ENCODE results near the gene LRP1B.

- no peak for TF ChIP-seq PATZ1 (CRISPR knock-in tag; IDR thresholded peaks at IDR 0.05; ENCODE audit: borderline replicate concordance)
- TF ChIP-seq ZFP30 (CRISPR knock-in tag; IDR thresholded peaks at IDR 0.05): no peak
- no peak for TF ChIP-seq ZC3H10 (CRISPR knock-in tag; IDR thresholded peaks at IDR 0.05)
- TF ChIP-seq ARNTL (CRISPR knock-in tag; IDR thresholded peaks at IDR 0.05; ENCODE audit: borderline replicate concordance, low read depth): no peak
- TF ChIP-seq RARB (CRISPR knock-in tag; IDR thresholded peaks at IDR 0.05): no peak
- TF ChIP-seq PPARA (CRISPR knock-in tag; IDR thresholded peaks at IDR 0.05; ENCODE audit: borderline replicate concordance): no peak
Observed at GRCh38 chr2:141660232-141660631, 470.6 kb downstream of the LRP1B start.

Data from SK-N-SH treated with all-trans-retinoic acid at 6 μM for 48 hours (cell line).